ENCODE results near the gene RNU6-9.
A peak's percentile ranks its signal among the peaks of the same experiment; 100 is the strongest.

RNU6-9 gene

DNA sequence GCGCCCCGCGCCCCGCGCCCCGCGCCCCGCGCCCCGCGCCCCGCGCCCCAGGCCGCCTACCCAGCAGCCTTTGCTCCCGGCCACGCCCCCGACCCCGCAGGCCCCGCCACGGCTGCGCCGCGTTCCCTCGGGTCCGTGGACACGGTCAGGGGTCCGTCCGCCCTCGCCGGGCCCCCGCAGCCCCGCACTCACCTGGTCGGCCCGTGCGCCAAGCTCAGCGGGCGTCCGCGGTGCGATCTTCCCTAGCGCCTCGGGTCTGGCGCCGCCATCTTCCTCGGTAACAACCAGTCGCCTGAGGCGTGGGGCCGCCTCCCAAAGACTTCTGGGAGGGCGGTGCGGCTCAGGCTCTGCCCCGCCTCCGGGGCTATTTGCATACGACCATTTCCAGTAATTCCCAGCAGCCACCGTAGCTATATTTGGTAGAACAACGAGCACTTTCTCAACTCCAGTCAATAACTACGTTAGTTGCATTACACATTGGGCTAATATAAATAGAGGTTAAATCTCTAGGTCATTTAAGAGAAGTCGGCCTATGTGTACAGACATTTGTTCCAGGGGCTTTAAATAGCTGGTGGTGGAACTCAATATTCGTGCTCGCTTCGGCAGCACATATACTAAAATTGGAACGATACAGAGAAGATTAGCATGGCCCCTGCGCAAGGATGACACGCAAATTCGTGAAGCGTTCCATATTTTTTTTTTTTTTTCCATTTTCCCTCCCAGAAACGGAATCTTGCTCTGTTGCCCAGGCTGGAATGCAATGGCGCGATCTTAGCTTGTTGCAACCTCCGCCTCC, at the start of gene RNU6-9, which contains the start of gene MED16:
Gene RNU6-9 (plus strand): TSS at position 591 of the 796 bp plus-strand sequence.
Gene MED16 (minus strand): TSS at position 294 of the 796 bp plus-strand sequence. CDS start 2,056 bp downstream, outside the sequence.
- peak; percentile 95 for ATAC-seq
- TF ChIP-seq, protein P1, sequence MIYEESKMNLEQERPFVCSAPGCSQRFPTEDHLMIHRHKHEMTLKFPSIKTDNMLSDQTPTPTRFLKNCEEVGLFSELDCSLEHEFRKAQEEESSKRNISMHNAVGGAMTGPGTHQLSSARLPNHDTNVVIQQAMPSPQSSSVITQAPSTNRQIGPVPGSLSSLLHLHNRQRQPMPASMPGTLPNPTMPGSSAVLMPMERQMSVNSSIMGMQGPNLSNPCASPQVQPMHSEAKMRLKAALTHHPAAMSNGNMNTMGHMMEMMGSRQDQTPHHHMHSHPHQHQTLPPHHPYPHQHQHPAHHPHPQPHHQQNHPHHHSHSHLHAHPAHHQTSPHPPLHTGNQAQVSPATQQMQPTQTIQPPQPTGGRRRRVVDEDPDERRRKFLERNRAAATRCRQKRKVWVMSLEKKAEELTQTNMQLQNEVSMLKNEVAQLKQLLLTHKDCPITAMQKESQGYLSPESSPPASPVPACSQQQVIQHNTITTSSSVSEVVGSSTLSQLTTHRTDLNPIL (CRISPR knock-in tag; IDR thresholded peaks at IDR 0.05; ENCODE audit: low read depth), result no peak
- TF ChIP-seq ZNF565 (CRISPR knock-in tag; conservative IDR thresholded peaks at IDR 0.05; ENCODE audit: low read depth) (no peak), TOX (CRISPR knock-in tag; IDR thresholded peaks at IDR 0.05; ENCODE audit: borderline replicate concordance) (no peak), PPARA (CRISPR knock-in tag; IDR thresholded peaks at IDR 0.05; ENCODE audit: borderline replicate concordance) (no peak), ARNTL (CRISPR knock-in tag; IDR thresholded peaks at IDR 0.05; ENCODE audit: borderline replicate concordance, low read depth) (no peak), RARB (CRISPR knock-in tag; IDR thresholded peaks at IDR 0.05) (no peak), OSR1 (CRISPR knock-in tag; IDR thresholded peaks at IDR 0.05) (no peak), CSDC2 (CRISPR knock-in tag; IDR thresholded peaks at IDR 0.05) (no peak), ZC3H10 (CRISPR knock-in tag; IDR thresholded peaks at IDR 0.05) (no peak), ISL1 (CRISPR knock-in tag; IDR thresholded peaks at IDR 0.05) (no peak), ZNF8 (CRISPR knock-in tag; IDR thresholded peaks at IDR 0.05) (no peak), TCF4 (CRISPR knock-in tag; IDR thresholded peaks at IDR 0.05; ENCODE audit: borderline replicate concordance) (no peak), GLIS3 (CRISPR knock-in tag; IDR thresholded peaks at IDR 0.05) (no peak), BACH2 (CRISPR knock-in tag; IDR thresholded peaks at IDR 0.05; ENCODE audit: borderline replicate concordance) (no peak), SNAI2 (CRISPR knock-in tag; IDR thresholded peaks at IDR 0.05) (no peak), ZFP30 (CRISPR knock-in tag; IDR thresholded peaks at IDR 0.05) (no peak)
- TF ChIP-seq, protein P2, sequence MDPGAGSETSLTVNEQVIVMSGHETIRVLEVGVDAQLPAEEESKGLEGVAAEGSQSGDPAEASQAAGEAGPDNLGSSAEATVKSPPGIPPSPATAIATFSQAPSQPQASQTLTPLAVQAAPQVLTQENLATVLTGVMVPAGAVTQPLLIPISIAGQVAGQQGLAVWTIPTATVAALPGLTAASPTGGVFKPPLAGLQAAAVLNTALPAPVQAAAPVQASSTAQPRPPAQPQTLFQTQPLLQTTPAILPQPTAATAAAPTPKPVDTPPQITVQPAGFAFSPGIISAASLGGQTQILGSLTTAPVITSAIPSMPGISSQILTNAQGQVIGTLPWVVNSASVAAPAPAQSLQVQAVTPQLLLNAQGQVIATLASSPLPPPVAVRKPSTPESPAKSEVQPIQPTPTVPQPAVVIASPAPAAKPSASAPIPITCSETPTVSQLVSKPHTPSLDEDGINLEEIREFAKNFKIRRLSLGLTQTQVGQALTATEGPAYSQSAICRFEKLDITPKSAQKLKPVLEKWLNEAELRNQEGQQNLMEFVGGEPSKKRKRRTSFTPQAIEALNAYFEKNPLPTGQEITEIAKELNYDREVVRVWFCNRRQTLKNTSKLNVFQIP (CRISPR knock-in tag; IDR thresholded peaks at IDR 0.05; ENCODE audit: borderline replicate concordance, low read depth), result no peak
- TF ChIP-seq, protein P3, sequence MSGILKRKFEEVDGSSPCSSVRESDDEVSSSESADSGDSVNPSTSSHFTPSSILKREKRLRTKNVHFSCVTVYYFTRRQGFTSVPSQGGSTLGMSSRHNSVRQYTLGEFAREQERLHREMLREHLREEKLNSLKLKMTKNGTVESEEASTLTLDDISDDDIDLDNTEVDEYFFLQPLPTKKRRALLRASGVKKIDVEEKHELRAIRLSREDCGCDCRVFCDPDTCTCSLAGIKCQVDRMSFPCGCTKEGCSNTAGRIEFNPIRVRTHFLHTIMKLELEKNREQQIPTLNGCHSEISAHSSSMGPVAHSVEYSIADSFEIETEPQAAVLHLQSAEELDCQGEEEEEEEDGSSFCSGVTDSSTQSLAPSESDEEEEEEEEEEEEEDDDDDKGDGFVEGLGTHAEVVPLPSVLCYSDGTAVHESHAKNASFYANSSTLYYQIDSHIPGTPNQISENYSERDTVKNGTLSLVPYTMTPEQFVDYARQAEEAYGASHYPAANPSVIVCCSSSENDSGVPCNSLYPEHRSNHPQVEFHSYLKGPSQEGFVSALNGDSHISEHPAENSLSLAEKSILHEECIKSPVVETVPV (CRISPR knock-in tag; IDR thresholded peaks at IDR 0.05), result no peak

DNA sequence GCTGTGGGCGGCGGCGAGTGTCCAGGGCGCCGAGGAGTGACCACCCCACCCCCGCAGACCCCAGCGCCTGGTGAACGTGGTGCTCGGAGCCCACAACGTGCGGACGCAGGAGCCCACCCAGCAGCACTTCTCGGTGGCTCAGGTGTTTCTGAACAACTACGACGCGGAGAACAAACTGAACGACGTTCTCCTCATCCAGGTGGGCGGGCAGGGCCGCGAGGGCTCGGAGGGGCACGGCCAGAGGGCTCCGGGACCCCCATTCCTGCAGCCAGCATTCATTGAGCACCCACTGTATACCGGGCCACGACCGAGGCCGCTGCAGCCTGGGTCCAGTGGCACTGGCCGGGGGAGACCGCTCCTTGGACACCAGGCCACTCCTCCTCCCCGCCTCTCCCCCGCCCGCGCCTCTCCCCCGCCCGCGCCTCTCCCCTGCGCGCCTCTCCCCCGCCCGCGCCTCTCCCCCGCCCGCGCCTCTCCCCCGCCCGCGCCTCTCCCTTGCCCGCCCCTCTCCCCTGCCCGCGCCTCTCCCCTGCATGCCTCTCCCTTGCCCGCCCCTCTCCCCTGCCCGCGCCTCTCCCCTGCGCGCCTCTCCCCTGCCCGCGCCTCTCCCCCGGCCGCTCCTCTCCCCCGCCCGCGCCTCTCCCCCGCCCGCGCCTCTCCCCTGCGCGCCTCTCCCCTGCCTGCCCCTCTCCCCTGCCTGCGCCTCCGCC, 49.3 kb upstream of the RNU6-9 start:
- TF ChIP-seq ZNF565 (CRISPR knock-in tag; conservative IDR thresholded peaks at IDR 0.05; ENCODE audit: low read depth) (no peak), ESRRG (CRISPR knock-in tag; IDR thresholded peaks at IDR 0.05) (no peak), ZC3H10 (CRISPR knock-in tag; IDR thresholded peaks at IDR 0.05) (no peak), ZNF8 (CRISPR knock-in tag; IDR thresholded peaks at IDR 0.05) (no peak), SNAI2 (CRISPR knock-in tag; IDR thresholded peaks at IDR 0.05) (no peak), PPARA (CRISPR knock-in tag; IDR thresholded peaks at IDR 0.05; ENCODE audit: borderline replicate concordance) (no peak), OSR1 (CRISPR knock-in tag; IDR thresholded peaks at IDR 0.05) (no peak), RARB (CRISPR knock-in tag; IDR thresholded peaks at IDR 0.05) (no peak), BACH2 (CRISPR knock-in tag; IDR thresholded peaks at IDR 0.05; ENCODE audit: borderline replicate concordance) (no peak), ZFP3 (CRISPR knock-in tag; IDR thresholded peaks at IDR 0.05) (no peak), TOX (CRISPR knock-in tag; IDR thresholded peaks at IDR 0.05; ENCODE audit: borderline replicate concordance) (no peak), ZNF70 (CRISPR knock-in tag; IDR thresholded peaks at IDR 0.05) (no peak), ISL1 (CRISPR knock-in tag; IDR thresholded peaks at IDR 0.05) (no peak), CSDC2 (CRISPR knock-in tag; IDR thresholded peaks at IDR 0.05) (no peak)
- TF ChIP-seq, protein P2 (CRISPR knock-in tag; IDR thresholded peaks at IDR 0.05; ENCODE audit: borderline replicate concordance, low read depth), result no peak
- TF ChIP-seq, protein P1 (CRISPR knock-in tag; IDR thresholded peaks at IDR 0.05; ENCODE audit: low read depth), result no peak
- TF ChIP-seq, protein P4, sequence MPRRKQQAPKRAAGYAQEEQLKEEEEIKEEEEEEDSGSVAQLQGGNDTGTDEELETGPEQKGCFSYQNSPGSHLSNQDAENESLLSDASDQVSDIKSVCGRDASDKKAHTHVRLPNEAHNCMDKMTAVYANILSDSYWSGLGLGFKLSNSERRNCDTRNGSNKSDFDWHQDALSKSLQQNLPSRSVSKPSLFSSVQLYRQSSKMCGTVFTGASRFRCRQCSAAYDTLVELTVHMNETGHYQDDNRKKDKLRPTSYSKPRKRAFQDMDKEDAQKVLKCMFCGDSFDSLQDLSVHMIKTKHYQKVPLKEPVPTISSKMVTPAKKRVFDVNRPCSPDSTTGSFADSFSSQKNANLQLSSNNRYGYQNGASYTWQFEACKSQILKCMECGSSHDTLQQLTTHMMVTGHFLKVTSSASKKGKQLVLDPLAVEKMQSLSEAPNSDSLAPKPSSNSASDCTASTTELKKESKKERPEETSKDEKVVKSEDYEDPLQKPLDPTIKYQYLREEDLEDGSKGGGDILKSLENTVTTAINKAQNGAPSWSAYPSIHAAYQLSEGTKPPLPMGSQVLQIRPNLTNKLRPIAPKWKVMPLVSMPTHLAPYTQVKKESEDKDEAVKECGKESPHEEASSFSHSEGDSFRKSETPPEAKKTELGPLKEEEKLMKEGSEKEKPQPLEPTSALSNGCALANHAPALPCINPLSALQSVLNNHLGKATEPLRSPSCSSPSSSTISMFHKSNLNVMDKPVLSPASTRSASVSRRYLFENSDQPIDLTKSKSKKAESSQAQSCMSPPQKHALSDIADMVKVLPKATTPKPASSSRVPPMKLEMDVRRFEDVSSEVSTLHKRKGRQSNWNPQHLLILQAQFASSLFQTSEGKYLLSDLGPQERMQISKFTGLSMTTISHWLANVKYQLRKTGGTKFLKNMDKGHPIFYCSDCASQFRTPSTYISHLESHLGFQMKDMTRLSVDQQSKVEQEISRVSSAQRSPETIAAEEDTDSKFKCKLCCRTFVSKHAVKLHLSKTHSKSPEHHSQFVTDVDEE (CRISPR knock-in tag; IDR thresholded peaks at IDR 0.05), result no peak
- TF ChIP-seq, protein P5, sequence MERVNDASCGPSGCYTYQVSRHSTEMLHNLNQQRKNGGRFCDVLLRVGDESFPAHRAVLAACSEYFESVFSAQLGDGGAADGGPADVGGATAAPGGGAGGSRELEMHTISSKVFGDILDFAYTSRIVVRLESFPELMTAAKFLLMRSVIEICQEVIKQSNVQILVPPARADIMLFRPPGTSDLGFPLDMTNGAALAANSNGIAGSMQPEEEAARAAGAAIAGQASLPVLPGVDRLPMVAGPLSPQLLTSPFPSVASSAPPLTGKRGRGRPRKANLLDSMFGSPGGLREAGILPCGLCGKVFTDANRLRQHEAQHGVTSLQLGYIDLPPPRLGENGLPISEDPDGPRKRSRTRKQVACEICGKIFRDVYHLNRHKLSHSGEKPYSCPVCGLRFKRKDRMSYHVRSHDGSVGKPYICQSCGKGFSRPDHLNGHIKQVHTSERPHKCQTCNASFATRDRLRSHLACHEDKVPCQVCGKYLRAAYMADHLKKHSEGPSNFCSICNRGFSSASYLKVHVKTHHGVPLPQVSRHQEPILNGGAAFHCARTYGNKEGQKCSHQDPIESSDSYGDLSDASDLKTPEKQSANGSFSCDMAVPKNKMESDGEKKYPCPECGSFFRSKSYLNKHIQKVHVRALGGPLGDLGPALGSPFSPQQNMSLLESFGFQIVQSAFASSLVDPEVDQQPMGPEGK (CRISPR knock-in tag; IDR thresholded peaks at IDR 0.05; ENCODE audit: borderline replicate concordance), result no peak
- ATAC-seq, result no peak

All from SK-N-SH treated with all-trans-retinoic acid at 6 μM for 48 hours (cell line).